Upper lobe of left lung (tissue), 6 donors: Measurements from ENCODE around the gene MARK4. TPM values are rescaled to one million over a fixed set of nuclear protein-coding genes. Genes with fewer than 3 reads are reported as not detected.

Experiments
- ATAC-seq, 2 donors: fragments of 200-7000 bp; cut with Tn5 transposase; one replicate each; pipeline ENCODE4 v1.9.1; 2022; ENCODE audit warnings: mild to moderate bottlenecking in 2 of 2, moderate library complexity in 2 of 2; ENCODE audit not compliant: low FRiP score in 2 of 2
- DNase-seq, 2 donors: peaks; one replicate each; pipeline ENCODE4 v3.0.0-alpha.2; 2019 to 2020
- H3K27ac ChIP-seq, 4 donors: fragments of 200-600 bp; sonication (generic); one replicate each; pipeline ENCODE4 v1.5.1; 2016 to 2019
- H3K27me3 ChIP-seq, 4 donors: fragments of 200-600 bp; sonication (generic); one replicate each; pipeline ENCODE4 v1.5.1; 2017 to 2019
- H3K36me3 ChIP-seq, 4 donors: fragments of 200-600 bp; sonication (generic); one replicate each; pipeline ENCODE4 v1.5.1; 2016 to 2019
- H3K4me1 ChIP-seq, 4 donors: fragments of 200-600 bp; sonication (generic); one replicate each; pipeline ENCODE4 v1.5.1; 2018 to 2019
- H3K4me3 ChIP-seq, 4 donors: fragments of 200-600 bp; sonication (generic); one replicate each; pipeline ENCODE4 v1.5.1; 2017 to 2019; ENCODE audit warnings: mild to moderate bottlenecking in 2 of 4, moderate library complexity in 1 of 4
- H3K9me3 ChIP-seq, 4 donors: fragments of 200-600 bp; sonication (generic); one replicate each; pipeline ENCODE4 v1.5.1; 2018 to 2019
- CTCF ChIP-seq, 6 experiments: fragments of 450-650 bp in 4 of 6; fragments of 200-600 bp in 2 of 6; sonication (generic) in 2 of 6; IDR thresholded peaks; one replicate each; pipeline ENCODE4 v1.5.1; 2016 to 2019; ENCODE audit warnings: antibody characterized with exemption in 6 of 6
- EP300 ChIP-seq, 4 donors: sonication (generic); formaldehyde crosslinking; IDR thresholded peaks; one replicate each; pipeline ENCODE4 v1.5.1; 2017; ENCODE audit warnings: antibody characterized with exemption in 4 of 4, control low read depth in 2 of 4
- POLR2A ChIP-seq, 4 donors: fragments of 450-650 bp; IDR thresholded peaks; one replicate each; pipeline ENCODE4 v1.5.1; 2016 to 2017; ENCODE audit warnings: antibody characterized with exemption in 4 of 4, mild to moderate bottlenecking in 2 of 4
- POLR2AphosphoS5 ChIP-seq, 2 donors: sonication (generic); formaldehyde crosslinking; IDR thresholded peaks; one replicate each; pipeline ENCODE4 v1.5.1; 2017; ENCODE audit warnings: antibody characterized with exemption in 2 of 2
- WGBS, 2 donors: methylation state at CpG; one replicate each; pipeline ENCODE4 v1.1.5; 2017 to 2018; 5-methylcytosine and 5-hydroxymethylcytosine counted together
- total RNA-seq, 6 donors: library from RNA; depleted of rRNA in 4 of 6; stranded (reverse); fragments of >200 nt in 4 of 6; gene quantifications; one replicate each; pipeline versions ENCODE4 v1.1.0 to v1.2.1, GENCODE V29; 2016 to 2021
- donor health status: DM: no; HTN: no; CAD: no; lungs with moderate emphysema.
- donor health status: DM: no; HTN: yes; CAD: no; lungs with severe emphysema.

Gene MARK4
- total RNA-seq, 6 donors from 2014 or later, result 14.6 to 59.3 (median 35.6) TPM

GRCh38 chr19:45352062-45352461 lies 101.0 kb downstream of the MARK4 start:
- H3K36me3 ChIP-seq, result peaks cover 0 to 47% (median 27%) of the 10 kb centered on the region in 4 donors
- 90 to 91% methylated on average over 5 to 15 of the region's 15 CpGs for WGBS, 2 donors
- no peak for DNase-seq
- H3K27ac ChIP-seq, result no peak overlapping the region
- no peak for ATAC-seq
- H3K27me3 ChIP-seq, result no peaks in the 10 kb centered on the region
- no peaks in the 10 kb centered on the region for H3K4me1 ChIP-seq
- H3K4me3 ChIP-seq, result no peak overlapping the region
- no peak for TF ChIP-seq POLR2A (IDR thresholded peaks at IDR 0.05)
- TF ChIP-seq POLR2AphosphoS5 (IDR thresholded peaks at IDR 0.05), result no peak
- TF ChIP-seq EP300 (IDR thresholded peaks at IDR 0.05), result no peak
- TF ChIP-seq CTCF (IDR thresholded peaks at IDR 0.05), result no peak
- no peaks in the 10 kb centered on the region for H3K9me3 ChIP-seq

DNA sequence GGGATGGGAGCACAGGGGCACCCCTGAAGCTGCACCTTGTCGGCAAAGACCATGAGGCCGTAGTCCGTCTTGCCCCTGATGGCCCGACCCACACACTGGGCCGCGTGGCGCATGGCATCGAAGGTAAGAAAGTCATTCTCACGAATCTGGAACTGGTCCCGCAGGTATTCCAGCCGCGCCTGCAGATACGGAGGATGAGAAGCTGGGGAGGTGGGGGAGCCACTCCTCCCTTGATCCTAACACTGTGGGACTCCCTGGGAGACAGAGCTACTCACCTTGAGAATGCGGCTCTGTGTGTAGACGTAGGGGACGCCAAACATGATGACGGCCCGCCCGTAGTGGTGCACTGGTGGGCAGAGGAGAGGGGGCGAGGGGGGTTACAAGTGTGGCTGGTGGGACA lies 101.4 kb downstream of the MARK4 start:
- peaks cover 0 to 51% (median 29%) of the 10 kb centered on the region in 4 donors for H3K36me3 ChIP-seq
- ATAC-seq, result no peak
- WGBS, 2 donors, result 91 to 93% methylated on average over 12 to 20 of the region's 20 CpGs

DNA sequence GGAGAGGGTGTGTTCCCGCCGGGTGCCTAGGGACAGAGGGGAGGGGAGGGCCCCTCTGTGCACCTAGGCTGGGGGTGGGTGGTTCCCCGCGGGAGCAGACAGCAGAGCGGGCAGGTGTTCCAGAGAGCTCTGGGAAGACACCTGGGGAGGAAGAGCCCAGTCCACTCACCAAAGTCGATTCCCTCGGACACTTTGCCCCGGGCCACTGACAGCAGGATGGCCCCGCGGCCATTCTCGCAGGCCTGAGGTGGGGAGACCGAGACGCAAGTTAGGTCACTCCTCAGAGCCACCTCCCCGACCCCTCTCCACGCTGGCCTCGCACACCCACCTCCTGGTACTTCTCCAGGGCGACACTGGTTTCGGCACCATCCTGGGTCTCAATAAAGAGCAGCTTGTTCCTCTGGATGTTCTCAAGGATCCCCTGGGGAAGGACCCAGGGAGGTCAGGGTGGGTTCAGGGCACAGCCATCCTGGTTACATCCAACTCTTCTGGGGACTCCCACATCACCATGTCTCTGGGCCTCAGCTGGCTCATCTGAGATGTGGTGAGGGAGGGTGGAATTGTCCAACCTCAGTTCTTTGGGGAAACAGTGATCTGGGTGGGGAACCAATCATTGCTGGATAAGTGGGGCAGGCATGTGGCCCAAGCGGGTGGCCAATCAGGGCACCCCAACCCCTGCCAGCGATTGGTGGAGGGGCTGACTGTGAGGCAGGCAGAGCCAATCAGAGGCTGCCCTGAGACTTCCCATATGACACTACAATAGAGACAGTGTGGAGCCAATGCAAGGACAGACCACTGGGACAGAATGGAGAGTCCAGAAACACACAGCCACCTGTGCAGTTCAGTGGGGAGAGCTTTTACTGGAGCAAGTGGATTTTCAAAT lies 102.1 kb downstream of the MARK4 start:
- ATAC-seq (no peak), DNase-seq (no peak)

More for the DNA sequence above, 101.4 kb downstream of the MARK4 start:
- DNase-seq, result no peak
- Histone ChIP-seq H3K27ac (no peak overlapping the region), H3K9me3 (no peaks in the 10 kb centered on the region), H3K4me3 (no peak overlapping the region), H3K27me3 (no peaks in the 10 kb centered on the region), H3K4me1 (no peaks in the 10 kb centered on the region)
- TF ChIP-seq EP300 (IDR thresholded peaks at IDR 0.05) (no peak), CTCF (IDR thresholded peaks at IDR 0.05) (no peak), POLR2A (IDR thresholded peaks at IDR 0.05) (no peak), POLR2AphosphoS5 (IDR thresholded peaks at IDR 0.05) (no peak)

GRCh38 chr19:45354241-45354842 lies 103.3 kb downstream of the MARK4 start:
- ATAC-seq (no peak), DNase-seq (no peak)
- no peak overlapping the region for H3K27ac ChIP-seq
- H3K4me1 ChIP-seq, result no peaks in the 10 kb centered on the region
- H3K36me3 ChIP-seq, result peaks cover 0 to 58% (median 31%) of the 10 kb centered on the region in 4 donors
- WGBS, 2 donors, result 92 to 93% methylated on average over 11 of the region's 11 CpGs
- TF ChIP-seq CTCF (IDR thresholded peaks at IDR 0.05) (no peak), EP300 (IDR thresholded peaks at IDR 0.05) (no peak), POLR2AphosphoS5 (IDR thresholded peaks at IDR 0.05) (no peak), POLR2A (IDR thresholded peaks at IDR 0.05) (no peak)
- H3K27me3 ChIP-seq, result no peaks in the 10 kb centered on the region
- H3K4me3 ChIP-seq, result no peak overlapping the region
- H3K9me3 ChIP-seq, result no peaks in the 10 kb centered on the region

More for the DNA sequence above, 102.1 kb downstream of the MARK4 start:
- H3K9me3 ChIP-seq, result no peaks in the 10 kb centered on the region
- H3K4me1 ChIP-seq, result no peaks in the 10 kb centered on the region
- peaks cover 0 to 52% (median 29%) of the 10 kb centered on the region in 4 donors for H3K36me3 ChIP-seq
- no peaks in the 10 kb centered on the region for H3K27me3 ChIP-seq
- no peak overlapping the region for H3K27ac ChIP-seq
- 93 to 96% methylated on average over 18 to 20 of the region's 20 CpGs for whole genome bisulfite sequencing, 2 donors
- H3K4me3 ChIP-seq, result no peak overlapping the region
- no peak for TF ChIP-seq CTCF (IDR thresholded peaks at IDR 0.05)
- no peak for TF ChIP-seq EP300 (IDR thresholded peaks at IDR 0.05)
- no peak for TF ChIP-seq POLR2AphosphoS5 (IDR thresholded peaks at IDR 0.05)
- TF ChIP-seq POLR2A (IDR thresholded peaks at IDR 0.05), result no peak

Other genes with a start within 250 kb of the MARK4 start
- 10 to 100 TPM in 3 of 6 donors, 1 to 10 TPM in 3; 4.0 to 31.1 (median 18.1) TPM for gene RELB, start 249.8 kb upstream of the MARK4 start, total RNA-seq
- gene CLASRP, start 212.2 kb upstream of the MARK4 start, total RNA-seq, result 100 to 1,000 TPM in 1 of 6 donors, 10 to 100 TPM in 5; 38.0 to 295 (median 71.6) TPM
- gene ZNF296, start 174.8 kb upstream of the MARK4 start, total RNA-seq, result 1 to 10 TPM; 1.5 to 7.3 (median 2.4) TPM
- 10 to 100 TPM in 3 of 6 donors, 1 to 10 TPM in 3; 8.1 to 24.2 (median 13.5) TPM for gene GEMIN7, start 172.0 kb upstream of the MARK4 start, total RNA-seq
- gene PPP1R37, start 158.1 kb upstream of the MARK4 start, total RNA-seq, result 10 to 100 TPM; 30.0 to 64.6 (median 37.3) TPM
- under 1 TPM in 5 of 6 donors, not detected in 1; under 0.01 to 1.00 (median 0.17) TPM for gene NKPD1, start 90.3 kb upstream of the MARK4 start, total RNA-seq
- 10 to 100 TPM; 10.5 to 53.3 (median 23.7) TPM for gene TRAPPC6A, start 73.0 kb upstream of the MARK4 start, total RNA-seq
- 10 to 100 TPM in 5 of 6 donors, 1 to 10 TPM in 1; 4.7 to 34.6 (median 18.6) TPM for gene BLOC1S3, start 72.5 kb upstream of the MARK4 start, total RNA-seq
- gene EXOC3L2, start 5.9 kb upstream of the MARK4 start, total RNA-seq, result 1 to 10 TPM; 1.1 to 10.0 (median 2.7) TPM
- gene CKM, start 71.6 kb downstream of the MARK4 start, total RNA-seq, result not detected
- gene KLC3, start 89.5 kb downstream of the MARK4 start, total RNA-seq, result 1 to 10 TPM; 2.4 to 9.5 (median 3.9) TPM
- 10 to 100 TPM in 5 of 6 donors, 1 to 10 TPM in 1; 7.4 to 19.1 (median 13.0) TPM for gene ERCC2, start 119.3 kb downstream of the MARK4 start, total RNA-seq
- gene PPP1R13L, start 153.8 kb downstream of the MARK4 start, total RNA-seq, result 10 to 100 TPM; 27.8 to 76.2 (median 57.5) TPM
- 1 to 10 TPM; 1.0 to 7.7 (median 5.8) TPM for gene POLR1G, start 155.4 kb downstream of the MARK4 start, total RNA-seq
- gene ERCC1, start 172.6 kb downstream of the MARK4 start, total RNA-seq, result 100 to 1,000 TPM in 1 of 6 donors, 10 to 100 TPM in 5; 53.7 to 102 (median 76.2) TPM
- gene FOSB, start 216.7 kb downstream of the MARK4 start, total RNA-seq, result 100 to 1,000 TPM in 2 of 6 donors, 10 to 100 TPM in 2, 1 to 10 TPM in 1, not detected in 1; 8.8 to 152 (median 94.9) TPM
- 10 to 100 TPM in 3 of 6 donors, 1 to 10 TPM in 3; 5.2 to 17.8 (median 11.1) TPM for gene RTN2, start 245.8 kb downstream of the MARK4 start, total RNA-seq
- gene PPM1N, start 247.2 kb downstream of the MARK4 start, total RNA-seq, result 1 to 10 TPM in 3 of 6 donors, under 1 TPM in 2, not detected in 1; 0.89 to 6.3 (median 1.1) TPM